AG04449 (cell line): ENCODE data around the gene P2RY2.

ENCODE experiments used
- CTCF ChIA-PET: fragments of 350-600 bp; formaldehyde crosslinking; extraction: SDS; loops from one replicate; lab custom pipeline; 2021; ENCODE audit warnings: antibody characterized with exemption; lab: Yijun Ruan, JAX
- POLR2A ChIA-PET: fragments of 400-600, 350-600 bp; formaldehyde crosslinking; extraction: SDS; loops from one replicate; lab custom pipeline; 2020; ENCODE audit warnings: antibody characterized with exemption, inconsistent platforms; lab: Yijun Ruan, JAX
- DNase-seq: peaks from one replicate; pipeline ENCODE4 v3.0.0-alpha.2; 2010; ENCODE audit warnings: low read depth, low spot score
- H3K4me3 ChIP-seq: 2 replicates; pipeline ENCODE4 v1.5.1; 2011; ENCODE audit warnings: low read depth, mild to moderate bottlenecking, control low read depth, low read length
- TF ChIP-seq, protein P1 (sequence below): IDR thresholded peaks from one replicate; pipeline ENCODE4 v1.5.1; 2011; ENCODE audit warnings: mild to moderate bottlenecking, moderate library complexity, low read length, control low read depth, inconsistent platforms; ENCODE audit not compliant: insufficient read depth; ENCODE audit errors: missing control alignments

The P2RY2 gene

DNA sequence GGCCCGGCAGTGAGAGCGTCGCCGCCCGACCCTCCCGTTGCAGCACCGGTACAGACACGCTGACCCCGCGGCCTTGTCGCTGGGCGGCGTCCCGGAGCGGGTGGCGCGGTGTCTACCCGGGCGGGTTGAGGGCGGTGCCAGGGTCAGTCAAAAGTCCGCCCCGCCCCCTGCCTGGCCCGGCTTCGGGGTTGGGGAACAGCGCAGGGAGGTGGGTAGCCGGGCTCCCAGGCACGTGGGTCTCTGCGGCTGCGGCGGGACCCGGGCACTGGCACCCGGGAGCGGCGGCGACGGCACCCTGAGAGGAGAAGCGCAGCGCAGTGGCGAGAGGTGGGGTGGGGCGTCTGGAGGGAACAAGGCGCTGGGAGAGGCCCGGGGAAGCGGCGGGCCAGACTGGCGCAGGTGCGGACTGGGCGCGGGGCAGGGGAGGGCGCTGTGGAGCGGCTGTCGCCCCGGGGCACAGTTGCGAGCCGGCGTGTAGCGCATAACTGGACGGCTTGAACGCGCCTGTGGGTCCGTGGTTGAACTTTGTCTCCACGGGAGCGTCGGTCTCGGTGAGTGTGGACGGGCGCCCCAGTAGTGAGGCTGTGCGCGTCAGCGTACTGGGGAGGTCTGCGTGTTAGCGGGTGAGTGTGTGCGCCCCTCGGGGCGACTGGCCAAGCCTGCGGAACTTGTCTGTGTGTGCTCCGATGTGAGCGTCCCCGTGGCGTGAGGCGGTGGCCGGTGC, at the start of gene P2RY2:
Gene P2RY2, plus strand, starts transcription at position 176 of the 724 bp plus-strand sequence. CDS start 15,879 bp downstream, outside the sequence.
- no peak for DNase-seq

DNA sequence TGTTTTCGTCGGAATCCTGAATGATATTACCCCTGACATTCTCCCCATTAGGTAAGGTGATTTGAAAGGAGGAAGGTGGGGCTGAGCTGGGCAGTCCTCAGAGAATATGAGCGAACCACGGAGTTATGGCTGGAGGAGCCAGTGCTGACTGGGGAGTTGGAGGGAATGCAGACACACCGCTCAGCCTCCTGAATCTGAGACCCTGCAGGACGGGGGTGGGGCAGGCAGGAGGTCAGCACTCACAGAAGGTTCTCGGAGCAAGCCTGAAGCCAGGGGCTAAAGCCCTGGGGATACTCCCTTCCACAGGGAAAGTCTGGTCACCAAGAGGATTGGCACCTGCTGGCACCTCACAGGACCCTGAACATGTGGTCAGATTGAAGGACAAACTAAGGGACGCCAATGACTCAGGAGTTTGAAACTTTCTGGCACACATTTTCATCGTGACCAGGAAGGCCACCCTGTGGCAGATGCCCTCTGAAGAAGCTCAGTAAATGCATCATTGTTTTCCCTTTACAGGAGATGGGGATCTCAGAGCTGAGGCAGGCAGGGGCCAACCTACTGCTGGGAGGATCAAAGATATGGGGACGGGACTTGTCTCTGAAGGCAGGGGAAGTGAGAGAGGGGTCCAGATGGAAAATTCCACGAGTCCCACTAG, 49.0 kb upstream of the P2RY2 start:
- H3K4me3 ChIP-seq: no peak overlapping the region
- ChIA-PET CTCF (interaction anchor here (0.9 to 3.8 kb wide), 5 partner anchors 8 to 337 kb away, joined by 3 to 20 read pairs (median 4); no protein-coding TSS in a partner anchor), POLR2A (no interaction called here)

More for the DNA sequence above, at the start of gene P2RY2:
- peak within 1 kb of the TSS; percentile 44 for H3K4me3 ChIP-seq
- ChIA-PET CTCF (interaction anchor here (1.0 to 3.0 kb wide), 3 partner anchors 12 to 19 kb away, joined by 4 to 12 read pairs (median 6); no protein-coding TSS in a partner anchor), POLR2A (no interaction called here)
- TF ChIP-seq, protein P1, sequence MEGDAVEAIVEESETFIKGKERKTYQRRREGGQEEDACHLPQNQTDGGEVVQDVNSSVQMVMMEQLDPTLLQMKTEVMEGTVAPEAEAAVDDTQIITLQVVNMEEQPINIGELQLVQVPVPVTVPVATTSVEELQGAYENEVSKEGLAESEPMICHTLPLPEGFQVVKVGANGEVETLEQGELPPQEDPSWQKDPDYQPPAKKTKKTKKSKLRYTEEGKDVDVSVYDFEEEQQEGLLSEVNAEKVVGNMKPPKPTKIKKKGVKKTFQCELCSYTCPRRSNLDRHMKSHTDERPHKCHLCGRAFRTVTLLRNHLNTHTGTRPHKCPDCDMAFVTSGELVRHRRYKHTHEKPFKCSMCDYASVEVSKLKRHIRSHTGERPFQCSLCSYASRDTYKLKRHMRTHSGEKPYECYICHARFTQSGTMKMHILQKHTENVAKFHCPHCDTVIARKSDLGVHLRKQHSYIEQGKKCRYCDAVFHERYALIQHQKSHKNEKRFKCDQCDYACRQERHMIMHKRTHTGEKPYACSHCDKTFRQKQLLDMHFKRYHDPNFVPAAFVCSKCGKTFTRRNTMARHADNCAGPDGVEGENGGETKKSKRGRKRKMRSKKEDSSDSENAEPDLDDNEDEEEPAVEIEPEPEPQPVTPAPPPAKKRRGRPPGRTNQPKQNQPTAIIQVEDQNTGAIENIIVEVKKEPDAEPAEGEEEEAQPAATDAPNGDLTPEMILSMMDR: peak; percentile 62

DNA sequence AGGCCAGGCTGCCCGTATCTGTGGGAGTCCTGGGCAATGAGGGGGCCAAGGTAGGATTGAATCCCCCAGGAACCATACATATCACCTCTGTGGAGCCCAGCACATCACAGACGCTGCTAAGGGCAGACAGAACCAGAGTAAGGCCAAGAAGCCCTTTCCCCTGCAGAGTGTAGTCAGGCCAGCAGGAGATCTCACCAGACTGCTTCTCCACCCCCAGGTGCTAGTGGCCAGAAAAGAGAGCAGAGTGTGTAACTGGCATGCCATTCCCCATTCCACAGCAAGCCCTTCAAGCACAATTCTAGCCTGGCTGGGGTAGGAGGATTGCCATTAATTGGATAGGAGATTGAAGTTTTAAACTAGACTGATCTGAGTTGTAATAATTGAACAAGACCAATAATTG, 47.9 kb upstream of the P2RY2 start:
- ChIA-PET POLR2A (no interaction called here), CTCF (interaction anchor here (2.1 to 3.8 kb wide), 2 partner anchors 7 to 338 kb away, joined by 6 to 20 read pairs; no protein-coding TSS in a partner anchor)
- DNase-seq: no peak
- no peak overlapping the region for H3K4me3 ChIP-seq
- TF ChIP-seq, protein P1: no peak

More for the DNA sequence above, 49.0 kb upstream of the P2RY2 start:
- DNase-seq: no peak
- TF ChIP-seq, protein P1: no peak

DNA sequence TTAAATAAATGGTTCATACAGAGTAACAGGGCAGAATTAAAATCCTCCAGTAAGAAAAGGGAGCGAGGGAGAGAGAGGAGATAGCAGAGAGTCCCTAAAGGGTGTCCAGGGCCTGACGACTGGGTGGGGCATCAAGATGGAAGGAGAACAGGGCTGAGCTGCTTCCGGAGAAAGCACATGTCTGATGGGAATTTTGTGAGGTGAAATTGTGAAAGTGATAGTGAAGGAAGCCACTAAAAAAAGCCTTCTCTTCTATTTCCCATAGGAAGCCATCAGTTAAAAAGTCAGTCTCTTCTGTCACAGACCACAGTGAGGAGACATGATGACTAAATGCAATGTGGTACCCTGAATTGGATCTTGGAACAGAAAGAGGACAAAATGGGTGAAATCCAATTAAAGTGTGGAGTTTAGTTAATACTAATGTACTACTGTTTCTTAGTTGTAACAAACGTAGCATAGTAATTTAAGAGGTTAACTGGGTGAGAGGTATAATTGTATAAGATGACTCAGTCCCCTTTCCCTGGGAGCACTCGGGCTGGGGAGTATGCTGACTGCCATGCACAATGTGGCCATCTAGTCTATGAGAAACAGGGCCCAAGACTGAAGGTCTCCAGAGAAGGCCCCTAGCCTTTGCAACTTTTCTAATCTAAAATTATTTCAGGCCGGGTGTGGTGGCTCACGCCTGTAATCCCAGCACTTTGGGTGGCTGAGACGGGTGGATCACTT, 46.5 kb upstream of the P2RY2 start:
- TF ChIP-seq, protein P1: no peak
- DNase-seq: no peak
- ChIA-PET CTCF (no interaction called here), POLR2A (interaction anchor here (0.7 kb wide), 1 partner anchor 308 kb away, joined by 4 read pairs; no protein-coding TSS in a partner anchor)
- no peak overlapping the region for H3K4me3 ChIP-seq

DNA sequence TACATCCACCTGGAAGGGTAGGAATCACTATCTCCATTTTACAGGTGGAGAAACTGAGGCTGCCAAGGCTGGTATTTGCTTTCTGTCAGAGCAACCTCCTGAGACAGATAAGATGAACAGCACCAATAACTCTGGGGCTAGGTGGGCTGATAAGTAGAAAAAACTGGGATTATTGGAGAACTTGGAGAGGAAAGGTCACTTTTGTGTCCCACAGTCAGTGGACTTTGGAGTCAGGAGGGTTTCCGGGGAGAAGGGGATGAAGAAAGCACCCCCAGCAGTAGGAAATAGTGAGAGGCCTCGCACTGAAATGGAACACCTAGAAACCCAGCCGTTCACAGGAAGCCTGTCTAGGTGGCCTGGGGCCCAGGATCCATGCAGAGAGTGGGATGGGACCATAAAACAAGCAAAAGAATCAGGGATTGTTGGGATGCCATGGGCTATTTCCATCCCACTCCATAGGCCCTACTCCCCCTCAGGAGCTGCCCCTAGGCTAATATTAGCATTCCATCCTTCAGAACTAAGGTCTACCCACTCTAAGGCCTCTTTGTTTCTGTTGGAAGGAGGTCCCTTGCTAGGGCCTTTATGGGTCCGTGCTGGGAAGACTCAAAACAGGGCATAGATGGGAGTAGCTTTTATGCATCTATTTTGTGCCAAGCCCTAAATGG, 45.0 kb upstream of the P2RY2 start:
- TF ChIP-seq, protein P1: no peak
- DNase-seq: no peak
- H3K4me3 ChIP-seq: no peak overlapping the region
- ChIA-PET POLR2A (no interaction called here), CTCF (interaction anchor here (1.0 to 1.1 kb wide), 2 partner anchors 341 kb away, joined by 3 read pairs; no protein-coding TSS in a partner anchor)
